Panc1 (cell line): Measurements from ENCODE around the gene CDC42EP5.
"Not testable (repeated sequence)": the region's sequence is repeated elsewhere in the genome, so short reads cannot be mapped to it uniquely, and the experiment has no call there.

Experiments
- REST ChIP-seq, 2 experiments: IDR thresholded peaks; 2 replicates each; pipeline ENCODE4 v1.6.1; 2011 to 2012; ENCODE audit warnings: low read depth in 2 of 2, control low read depth in 1 of 2, low read length in 1 of 2, mild to moderate bottlenecking in 1 of 2, moderate library complexity in 1 of 2; ENCODE audit not compliant: insufficient read depth in 1 of 2
- TF ChIP-seq, protein P1 (sequence below): fragments of 450-650 bp; IDR thresholded peaks from 2 replicates; pipeline ENCODE4 v1.5.1; 2017; ENCODE audit warnings: mild to moderate bottlenecking

DNA sequence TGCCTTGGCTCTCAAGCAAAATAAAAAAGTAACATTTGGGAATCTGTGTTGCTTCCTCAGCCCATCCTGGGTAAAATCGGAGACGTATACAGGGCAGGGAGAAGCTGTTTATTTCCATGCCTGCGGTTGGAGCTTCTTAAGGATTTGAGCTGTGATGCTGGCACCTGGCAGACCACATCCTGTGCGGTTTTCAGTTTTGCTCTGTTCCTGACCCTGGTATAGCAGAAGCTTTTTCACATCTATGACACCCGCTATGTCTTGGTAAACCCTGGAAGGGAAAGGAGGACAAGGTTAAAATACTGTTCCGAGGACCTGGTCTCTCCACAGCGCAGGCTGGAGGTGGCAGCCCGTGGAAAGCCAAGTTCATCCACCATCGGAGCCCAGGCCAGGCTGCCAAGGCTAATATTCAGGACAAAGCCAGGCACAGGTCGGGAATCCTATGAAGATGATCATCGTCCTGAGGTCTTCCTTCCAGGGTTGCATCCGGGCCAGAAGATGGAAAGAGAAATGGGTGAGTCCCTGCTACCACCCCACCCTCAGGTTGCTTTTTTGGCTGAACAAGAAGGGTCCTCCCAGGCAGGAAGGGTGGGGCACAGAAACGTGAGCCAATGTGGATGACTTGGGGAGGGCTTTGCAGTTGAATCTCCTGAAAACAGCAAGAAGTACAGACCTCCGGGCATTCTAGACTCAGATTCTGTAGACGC lies 24.8 kb upstream of the CDC42EP5 start:
- TF ChIP-seq, protein P1, sequence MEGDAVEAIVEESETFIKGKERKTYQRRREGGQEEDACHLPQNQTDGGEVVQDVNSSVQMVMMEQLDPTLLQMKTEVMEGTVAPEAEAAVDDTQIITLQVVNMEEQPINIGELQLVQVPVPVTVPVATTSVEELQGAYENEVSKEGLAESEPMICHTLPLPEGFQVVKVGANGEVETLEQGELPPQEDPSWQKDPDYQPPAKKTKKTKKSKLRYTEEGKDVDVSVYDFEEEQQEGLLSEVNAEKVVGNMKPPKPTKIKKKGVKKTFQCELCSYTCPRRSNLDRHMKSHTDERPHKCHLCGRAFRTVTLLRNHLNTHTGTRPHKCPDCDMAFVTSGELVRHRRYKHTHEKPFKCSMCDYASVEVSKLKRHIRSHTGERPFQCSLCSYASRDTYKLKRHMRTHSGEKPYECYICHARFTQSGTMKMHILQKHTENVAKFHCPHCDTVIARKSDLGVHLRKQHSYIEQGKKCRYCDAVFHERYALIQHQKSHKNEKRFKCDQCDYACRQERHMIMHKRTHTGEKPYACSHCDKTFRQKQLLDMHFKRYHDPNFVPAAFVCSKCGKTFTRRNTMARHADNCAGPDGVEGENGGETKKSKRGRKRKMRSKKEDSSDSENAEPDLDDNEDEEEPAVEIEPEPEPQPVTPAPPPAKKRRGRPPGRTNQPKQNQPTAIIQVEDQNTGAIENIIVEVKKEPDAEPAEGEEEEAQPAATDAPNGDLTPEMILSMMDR: not testable (repeated sequence)
- TF ChIP-seq REST (IDR thresholded peaks at IDR 0.05; ENCODE audit: insufficient read depth in 1 of 2, low read depth in 2 of 2, low read length in 1 of 2): not testable (repeated sequence)
